Measurements from ENCODE around the gene FMN1.

FMN1 gene

DNA sequence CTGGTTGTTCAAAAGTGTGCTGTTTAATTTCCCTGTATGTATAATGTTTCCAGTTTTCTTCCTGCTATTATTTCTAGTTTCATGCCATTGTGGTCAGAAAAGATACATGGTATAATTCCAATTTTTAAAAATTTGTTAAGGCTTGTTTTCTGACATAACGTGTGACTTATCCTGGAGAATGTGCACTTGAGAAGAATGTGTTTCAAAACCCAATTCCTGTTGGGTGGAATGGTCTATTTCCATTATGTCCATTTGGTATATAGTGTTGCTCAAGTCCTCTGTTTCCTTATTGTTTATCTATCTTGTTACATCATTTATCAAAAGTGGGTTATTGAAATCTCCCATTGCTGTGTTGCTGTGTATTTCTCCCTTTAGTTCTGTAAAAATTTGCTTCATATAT, 261.3 kb downstream of the FMN1 start:
- no peak for DNase-seq (ENCODE audit: low read depth, low spot score)

DNA sequence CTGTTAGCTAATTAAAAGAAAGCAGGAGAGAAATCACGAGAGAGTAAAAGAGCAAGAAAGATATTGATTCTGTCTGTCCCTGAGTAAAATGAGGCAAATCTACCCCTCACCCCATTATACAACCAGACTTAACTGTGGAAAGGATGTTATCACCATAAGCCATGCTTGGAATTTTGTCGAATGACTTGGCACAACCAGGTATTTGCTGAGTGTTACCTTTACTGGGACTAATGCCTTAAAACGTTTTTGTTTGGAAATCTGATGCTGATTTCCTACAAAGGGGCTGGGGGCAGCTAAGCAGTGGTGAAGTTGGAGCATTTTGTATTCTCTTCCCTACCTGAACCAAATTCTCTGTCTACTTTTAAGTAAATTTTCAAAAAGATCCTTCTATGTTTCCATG, 265.6 kb downstream of the FMN1 start:
- DNase-seq (ENCODE audit: low read depth, low spot score), result no peak

DNA sequence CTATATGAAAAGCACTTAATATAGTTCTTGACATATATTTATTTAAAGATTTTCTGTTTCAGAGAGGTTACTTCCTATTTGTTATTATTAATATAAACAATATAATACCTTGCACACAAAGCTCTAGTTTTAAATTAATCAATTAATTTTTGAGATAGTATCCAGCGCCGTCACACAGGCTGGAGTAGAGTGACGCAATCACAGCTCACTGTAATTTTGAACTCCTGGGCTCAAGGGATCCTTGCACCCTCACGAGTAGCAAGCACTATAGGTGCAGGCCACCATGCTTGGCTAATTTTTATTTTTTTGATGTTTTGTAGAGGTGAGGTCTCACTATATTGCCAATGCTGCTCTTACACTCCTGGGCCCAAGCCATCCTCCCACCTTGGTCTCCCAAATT, 267.4 kb downstream of the FMN1 start:
- no peak for DNase-seq (ENCODE audit: low read depth, low spot score)

DNA sequence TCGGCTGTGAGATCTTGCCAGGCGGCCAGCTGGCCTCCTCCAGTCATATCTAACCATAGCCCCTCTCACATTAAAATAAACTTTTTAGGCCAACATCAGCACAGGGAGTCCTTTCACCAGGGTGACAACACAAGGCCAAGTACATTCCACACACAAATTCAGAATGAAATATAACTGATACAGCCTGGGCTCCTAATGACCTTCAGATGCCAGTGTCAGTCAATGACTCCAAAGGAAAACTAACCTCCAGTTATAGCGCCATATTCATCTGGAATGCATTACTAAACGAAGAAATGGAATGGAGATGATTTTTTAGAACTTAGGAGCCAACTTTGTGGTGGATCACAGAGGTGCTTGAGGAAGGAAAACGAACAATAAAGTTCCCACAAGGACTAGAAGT, 271.3 kb downstream of the FMN1 start:
- DNase-seq (ENCODE audit: low read depth, low spot score), result no peak

DNA sequence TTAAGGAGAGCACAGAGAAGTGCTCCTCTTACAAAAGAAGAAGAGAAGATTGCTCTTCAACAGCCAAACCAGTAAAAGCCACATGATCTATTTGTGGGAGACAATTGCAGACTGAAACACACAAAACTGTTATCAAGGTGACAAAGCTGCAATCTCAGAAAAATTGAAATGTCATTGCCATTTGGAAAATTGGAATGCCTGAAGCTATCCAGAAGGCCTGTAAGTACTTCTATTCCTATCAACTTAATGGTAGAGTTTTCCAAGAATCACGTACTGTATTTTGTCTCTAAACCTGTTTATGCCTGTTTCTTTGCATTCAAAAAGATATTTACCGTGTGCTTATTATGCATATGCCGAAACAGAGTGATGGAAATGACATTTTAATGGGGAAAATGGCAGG, 272.0 kb downstream of the FMN1 start:
- no peak for DNase-seq (ENCODE audit: low read depth, low spot score)

DNA sequence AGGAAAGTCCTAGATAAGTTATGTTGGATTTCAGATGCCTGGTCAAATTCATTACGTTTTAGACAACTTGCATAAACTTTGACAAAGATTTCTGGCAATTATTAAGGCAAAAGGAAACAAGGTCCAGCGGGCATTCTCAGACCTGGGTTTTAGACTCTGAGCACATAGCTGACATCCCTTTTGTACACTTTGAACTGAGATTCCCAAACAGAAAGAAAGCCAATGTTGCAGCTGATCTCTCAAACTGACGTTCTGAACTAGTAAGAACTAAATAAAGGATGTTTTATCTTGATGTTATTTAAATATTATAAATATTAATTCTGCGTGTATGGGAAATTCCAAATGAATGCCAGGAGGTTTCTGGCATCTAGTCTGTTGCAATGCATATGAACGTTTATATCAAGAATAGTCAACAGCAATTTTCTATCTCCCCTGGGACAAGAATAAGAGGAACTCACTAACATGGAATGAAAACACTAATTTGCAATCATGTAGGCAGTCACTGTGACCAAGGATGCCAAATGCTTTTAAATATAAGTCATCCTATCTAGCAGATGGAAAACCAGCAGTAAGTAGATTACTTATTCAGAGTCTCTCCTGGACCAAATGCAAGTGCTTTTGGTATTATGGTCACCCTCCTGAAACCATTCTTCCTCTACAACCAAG, 274.6 kb downstream of the FMN1 start:
- no peak for DNase-seq (ENCODE audit: low read depth, low spot score)

DNA sequence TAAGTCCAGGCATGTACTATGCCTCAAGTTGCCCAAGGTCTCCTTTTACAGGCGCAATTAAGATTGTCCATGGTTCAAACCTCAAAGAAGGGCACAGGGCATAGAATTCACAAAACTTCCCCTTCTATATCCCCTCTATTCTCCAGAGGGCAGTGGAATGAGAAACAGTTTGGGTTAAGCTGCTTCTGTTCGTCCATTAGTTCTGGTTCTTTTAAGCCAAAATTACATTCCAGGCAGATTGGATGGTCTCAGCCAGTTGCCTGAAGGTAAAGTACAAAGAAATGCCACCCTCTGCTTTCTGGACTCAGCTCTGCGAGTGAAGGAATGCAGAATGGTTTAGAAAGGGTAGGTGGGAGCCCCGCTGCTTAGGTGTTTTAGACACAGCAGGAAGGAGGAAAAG, 276.0 kb downstream of the FMN1 start:
- no peak for DNase-seq (ENCODE audit: low read depth, low spot score)

DNA sequence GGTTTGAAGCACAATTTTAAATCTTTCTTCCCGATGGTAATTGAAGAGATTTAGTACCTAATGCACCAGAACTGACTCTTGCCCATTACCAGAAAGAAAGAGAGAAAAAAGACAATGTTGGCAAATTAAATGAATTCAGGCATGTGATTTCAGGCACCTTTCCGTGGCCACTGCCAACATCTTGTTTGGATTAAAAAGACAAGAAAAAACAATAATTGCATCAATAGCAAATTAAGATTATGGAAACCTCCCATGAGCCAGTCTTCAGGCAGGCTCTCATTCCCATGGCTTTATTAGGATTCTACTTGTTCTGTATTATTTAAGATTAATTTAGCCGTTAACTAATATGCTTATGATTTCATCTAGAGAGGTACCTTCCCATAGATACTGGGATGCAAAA, 283.7 kb downstream of the FMN1 start:
- no peak for DNase-seq (ENCODE audit: low read depth, low spot score)

DNA sequence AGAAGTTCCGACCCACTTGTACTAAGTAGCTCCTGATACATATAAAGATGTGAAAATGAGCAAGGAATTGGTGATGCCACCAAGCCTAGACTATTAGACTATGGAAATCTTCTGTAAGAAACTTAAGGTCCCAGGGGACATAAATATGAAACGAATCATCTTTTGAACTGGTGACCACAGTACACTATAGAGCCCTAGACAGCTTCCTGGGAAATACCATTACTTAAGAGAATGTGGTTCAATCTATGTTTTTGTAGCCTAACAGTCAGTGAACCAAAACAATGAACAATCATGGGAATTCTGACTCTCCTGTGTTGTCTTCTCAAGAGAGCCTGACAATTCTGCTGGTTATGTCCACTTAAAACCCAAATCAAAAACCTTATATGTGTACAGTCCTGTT, 285.1 kb downstream of the FMN1 start:
- no peak for DNase-seq (ENCODE audit: low read depth, low spot score)

DNA sequence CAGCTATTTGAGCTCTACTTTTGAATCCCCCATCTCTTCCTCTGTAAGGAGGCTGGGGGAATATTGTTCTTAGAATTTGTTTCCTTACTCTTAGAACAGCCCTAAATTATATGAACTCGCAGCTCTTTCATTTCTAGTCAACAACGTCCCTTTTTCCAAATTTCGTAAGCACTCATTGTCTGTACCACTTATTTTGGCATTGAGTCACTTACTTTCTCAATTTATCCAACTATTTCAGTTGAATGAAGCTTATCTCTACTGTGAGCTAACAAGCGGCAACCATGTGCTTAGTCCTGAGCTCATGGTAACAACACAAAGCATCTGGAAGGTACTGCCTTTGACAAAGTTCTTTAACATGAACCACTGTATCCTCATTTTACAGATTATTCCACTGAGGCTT, 285.6 kb downstream of the FMN1 start:
- DNase-seq (ENCODE audit: low read depth, low spot score), result no peak

DNA sequence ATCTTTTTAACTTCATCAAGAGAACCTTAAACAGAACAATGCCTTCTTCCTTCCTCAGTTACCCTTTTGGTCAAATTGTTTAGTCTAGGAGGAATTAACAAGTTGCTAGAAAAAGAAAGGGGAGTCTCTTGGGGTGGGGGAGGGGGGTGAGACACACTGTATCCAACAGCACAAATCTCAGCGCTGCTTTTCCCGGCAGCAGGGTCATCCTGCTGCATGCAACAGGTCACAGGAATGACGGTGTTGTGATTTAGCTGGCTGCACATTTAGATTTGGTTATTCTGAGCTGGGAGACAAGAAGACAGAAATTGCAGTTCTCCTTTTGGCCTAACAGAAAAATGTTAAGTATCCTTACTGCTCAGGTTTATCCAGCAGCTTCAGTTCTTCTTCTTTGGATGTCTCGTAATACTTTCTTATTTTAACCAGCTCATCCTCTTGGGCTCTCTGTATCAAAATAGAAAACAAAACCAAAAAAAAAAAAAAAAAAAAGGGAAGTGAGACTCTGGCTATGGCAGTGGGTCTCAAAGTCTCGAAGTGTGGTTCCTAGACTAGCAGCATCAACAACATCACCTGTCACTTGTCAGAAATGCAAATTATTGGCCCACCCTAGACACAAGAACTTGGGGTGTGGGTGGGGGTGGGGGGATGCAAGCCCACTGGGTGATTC, 286.2 kb downstream of the FMN1 start:
- no peak for DNase-seq (ENCODE audit: low read depth, low spot score)

DNA sequence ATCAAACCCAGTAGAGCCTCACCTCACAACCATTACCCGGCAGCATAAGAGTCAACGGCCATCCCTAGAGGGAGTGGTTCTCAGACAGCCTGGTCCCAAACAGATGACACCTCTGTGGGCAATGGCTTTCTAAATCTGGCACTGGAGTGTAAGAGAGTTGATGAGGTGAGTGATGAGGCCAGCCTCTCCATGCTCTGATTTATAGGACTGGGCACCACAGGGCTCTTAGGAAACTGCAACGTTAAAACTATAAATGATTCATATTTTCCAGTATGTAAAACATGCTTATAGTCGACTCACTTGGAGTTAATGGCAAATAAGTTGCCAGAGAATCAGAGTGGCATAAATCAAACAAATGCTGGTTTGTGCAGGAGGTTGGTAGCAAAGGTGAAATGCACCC, 289.0 kb downstream of the FMN1 start:
- no peak for DNase-seq (ENCODE audit: low read depth, low spot score)

DNA sequence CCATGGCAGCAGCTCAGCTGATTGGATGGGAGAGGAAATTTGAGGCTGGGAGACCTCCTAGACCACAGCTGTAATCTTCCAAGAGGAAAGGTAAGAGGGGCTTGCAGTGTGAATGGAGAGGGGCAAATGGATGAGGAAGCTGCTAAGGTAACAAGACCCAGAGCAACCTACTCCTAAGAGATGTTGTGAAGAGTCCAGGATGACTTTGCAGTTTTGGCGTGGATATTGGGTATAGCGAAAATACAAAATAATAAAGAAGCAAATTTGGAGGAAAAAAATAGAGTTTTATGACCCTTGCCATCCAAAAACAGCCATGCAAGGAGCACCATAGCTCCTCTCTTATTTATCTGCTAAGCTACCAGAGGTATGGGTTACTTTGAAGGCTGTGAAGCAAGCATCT, 290.1 kb downstream of the FMN1 start:
- DNase-seq (ENCODE audit: low read depth, low spot score), result no peak

DNA sequence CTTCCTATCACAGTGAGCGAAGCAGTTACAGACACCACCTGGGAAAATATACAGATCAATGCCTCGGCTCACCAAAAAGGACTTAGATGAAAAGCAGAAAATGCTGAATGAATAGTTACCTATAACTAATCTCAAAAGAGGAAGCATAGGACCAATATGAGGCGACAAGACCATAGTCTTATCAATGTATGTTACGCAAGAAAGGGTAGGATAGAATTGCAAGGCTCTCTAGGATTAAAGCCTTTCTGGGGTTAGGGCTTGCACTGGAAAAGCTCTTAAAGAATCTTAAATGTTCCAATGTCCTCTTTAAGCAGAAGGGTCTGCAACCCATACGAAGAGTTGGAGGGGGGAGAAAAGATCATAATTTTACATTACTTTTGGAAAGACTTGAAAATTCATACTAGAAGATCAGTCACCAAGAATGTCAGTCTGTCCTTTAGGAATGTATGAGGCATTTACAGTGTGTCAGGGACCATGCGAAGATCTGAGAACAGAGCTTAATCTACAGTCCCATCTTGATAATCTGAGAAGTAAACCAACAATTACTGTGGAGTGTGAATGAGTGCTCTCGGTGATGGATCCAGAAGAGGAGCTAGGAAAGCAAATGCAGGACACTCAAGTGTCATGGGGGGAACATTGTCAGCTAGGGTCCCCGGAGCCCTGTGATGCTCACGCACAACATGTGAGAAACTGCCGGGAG, 290.8 kb downstream of the FMN1 start:
- no peak for DNase-seq (ENCODE audit: low read depth, low spot score)

DNA sequence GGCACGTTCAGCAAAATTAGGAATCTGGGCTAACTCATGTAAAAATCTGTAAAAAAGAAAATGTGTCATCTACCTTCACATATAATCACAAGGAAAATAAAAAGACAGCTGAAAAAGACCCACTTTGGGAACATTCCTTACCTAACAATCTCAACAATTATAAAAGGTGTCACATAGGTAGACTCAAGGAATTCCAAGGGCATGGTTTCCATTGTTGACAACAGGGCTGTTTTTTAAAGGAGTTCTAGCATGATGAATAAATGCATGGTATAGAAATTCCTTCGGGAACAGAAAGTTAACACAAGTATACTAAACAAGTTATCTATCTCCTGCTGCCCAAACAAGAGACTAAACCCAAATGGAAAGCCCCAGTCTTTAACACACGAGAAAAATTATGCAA, 292.5 kb downstream of the FMN1 start:
- no peak for DNase-seq (ENCODE audit: low read depth, low spot score)

DNA sequence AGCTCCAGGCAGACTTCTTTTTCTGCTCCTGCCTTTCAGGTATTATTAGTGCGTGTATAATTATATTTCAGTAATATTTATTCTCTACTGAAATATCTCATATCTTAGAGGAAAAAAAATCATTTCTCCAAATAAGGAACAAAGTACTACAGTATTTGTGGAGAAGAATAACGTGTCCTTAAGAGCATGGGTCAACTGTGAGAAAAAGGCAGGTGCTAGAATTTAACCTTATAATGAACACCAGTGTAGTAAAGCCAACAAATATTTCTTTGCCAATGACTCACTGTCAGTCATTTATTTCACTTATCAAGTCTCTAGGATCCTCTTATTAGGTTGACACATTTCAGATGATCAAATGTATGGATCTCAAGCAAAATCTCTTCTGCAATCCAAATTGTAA, 293.3 kb downstream of the FMN1 start:
- DNase-seq (ENCODE audit: low read depth, low spot score), result no peak

DNA sequence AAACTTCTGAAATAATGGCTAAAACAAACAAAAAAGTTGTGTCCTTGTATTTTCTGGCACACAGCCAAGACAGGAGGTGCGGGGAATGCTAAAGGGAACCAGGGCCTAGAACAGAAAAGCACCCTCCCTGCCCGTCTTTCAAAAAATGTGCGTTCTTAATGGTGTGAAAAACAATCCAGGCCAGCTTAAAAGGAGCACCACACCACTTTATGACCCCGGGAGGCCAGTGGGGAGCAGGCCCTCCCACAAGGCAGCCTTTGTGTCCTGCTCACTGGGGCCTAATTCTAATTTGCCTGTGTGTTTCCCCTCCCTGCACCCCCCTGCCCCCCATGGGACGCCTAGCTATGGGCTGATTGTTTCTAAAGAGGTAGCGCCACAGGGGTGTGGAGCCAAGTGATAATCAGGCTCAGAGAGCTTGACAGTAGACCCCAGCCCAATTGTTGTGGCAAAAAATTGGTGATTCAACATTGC, 295.4 kb downstream of the FMN1 start:
- no peak for DNase-seq (ENCODE audit: low read depth, low spot score)

DNA sequence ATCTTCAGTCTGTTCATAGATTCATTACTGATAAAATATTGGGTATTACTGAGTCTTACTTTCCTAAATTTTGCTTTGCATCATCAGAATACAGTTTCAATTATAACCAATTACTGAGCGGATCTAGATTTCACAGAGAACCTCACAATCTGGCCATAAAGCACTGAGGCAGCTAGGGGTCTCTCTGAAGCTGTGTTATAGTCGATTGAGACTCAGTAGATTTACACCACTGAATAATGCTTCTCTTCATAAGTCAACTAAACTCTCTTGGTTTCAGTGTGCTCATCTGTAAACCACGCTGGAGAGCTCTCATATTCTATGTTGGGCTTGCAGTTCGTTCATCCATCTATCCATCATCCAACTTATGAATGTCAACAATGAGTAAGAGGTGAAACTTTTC, 296.1 kb downstream of the FMN1 start:
- DNase-seq (ENCODE audit: low read depth, low spot score), result no peak

DNA sequence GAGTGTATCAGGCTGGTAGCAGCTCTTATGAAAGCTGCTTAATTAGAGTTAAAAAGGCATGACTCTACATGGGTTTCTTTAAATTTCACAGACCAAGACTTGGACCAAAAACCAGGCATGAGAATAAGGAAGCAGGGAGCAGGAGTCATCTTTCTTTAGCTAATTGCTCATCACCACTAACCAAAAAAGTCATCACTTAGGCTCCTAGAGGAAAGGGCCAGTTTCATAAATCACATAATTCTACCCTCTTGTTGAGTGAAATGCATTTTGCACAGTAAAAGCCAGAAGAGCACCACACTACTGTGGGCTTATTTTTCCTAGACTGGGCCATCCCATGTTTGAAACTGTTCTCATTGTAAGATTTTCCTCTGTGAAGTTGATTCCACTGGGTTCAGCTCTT, 301.1 kb downstream of the FMN1 start:
- DNase-seq (ENCODE audit: low read depth, low spot score), result no peak

DNA sequence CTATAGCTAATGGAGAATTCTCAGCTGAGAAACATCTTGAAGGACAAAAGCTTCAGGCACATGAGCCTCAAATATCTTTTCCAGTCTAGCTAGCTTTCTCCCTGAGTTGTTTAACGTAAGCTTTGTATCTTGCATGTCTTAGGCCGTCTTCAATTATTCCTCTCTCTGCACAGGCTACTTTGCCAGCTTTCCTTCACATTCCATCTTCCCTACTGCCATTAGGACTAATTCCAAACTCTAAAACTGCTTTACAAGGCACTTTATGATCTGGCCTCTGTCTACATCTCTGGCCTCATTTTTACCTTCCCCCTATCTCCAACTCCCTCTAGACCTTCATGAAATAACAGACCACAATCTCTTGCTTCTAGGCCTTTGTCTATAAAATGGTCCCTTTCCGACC, 305.3 kb downstream of the FMN1 start:
- no peak for DNase-seq (ENCODE audit: low read depth, low spot score)

DNA sequence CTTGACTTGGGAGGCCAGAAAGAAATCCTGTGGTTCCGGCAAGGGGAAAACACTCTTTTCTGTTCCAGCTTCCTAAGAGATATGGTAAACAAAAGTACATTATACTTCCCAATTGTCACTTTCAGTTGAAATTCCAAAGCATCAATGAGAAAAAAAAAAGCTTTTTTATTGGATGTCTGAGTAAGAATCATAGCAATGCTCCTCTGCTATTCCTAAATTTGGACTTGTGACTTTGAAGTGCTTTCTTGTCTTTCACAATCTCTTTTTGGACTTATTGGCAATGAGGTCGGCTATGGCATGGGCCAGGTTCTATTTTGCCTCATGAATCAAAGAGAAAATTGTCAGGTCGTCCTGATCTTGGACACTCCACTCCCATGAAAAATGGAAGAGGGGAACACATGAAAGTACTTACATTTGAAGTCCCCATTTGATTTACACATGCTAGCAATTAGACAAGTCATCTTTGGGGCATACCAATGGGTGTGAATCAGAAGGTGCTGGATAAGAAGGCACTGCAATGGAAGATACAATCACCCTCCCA, 306.2 kb downstream of the FMN1 start:
- DNase-seq (ENCODE audit: low read depth, low spot score), result no peak

DNA sequence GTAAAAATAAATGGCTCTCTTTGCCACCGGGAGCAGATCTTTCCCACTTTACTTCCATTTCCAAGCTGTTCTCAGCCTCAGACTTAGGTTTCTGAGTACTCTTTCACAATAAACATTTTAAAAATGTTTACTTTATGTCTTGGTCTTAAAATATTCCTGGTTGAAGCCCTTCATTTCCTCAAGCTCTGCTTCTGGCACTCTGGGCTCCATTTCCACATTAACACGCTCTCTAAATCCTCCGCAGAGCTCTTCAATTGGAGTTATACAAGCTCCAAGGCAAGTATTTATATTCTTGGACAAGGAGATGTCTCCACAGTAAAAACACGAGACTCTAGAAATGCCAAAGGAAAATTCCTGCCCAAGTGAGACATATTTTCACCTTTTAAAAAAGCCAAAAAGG, 307.4 kb downstream of the FMN1 start:
- no peak for DNase-seq (ENCODE audit: low read depth, low spot score)

DNA sequence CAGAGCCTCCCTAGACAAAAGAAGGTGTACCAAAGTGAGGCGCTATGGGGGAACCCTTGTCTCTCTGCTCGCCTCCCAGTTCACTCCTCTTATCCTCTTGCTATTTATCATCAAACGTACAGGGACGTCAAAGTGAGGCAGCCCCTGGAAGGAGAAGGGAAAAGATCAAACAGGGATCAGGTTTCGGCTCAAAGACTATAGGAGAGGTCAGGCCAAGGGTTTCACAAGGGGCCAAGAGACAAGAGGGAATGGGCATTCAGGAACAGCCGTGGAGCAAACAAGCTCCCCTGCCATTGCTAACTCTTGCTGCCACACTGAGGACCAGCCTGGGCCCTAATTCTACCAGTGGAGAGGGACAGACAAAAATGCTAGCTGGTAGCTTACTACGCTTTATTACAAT, 308.1 kb downstream of the FMN1 start:
- no peak for DNase-seq (ENCODE audit: low read depth, low spot score)

Measured in activated naive CD8-positive, alpha-beta T cell treated with anti-CD3 and anti-CD28 coated beads, Interleukin-2, amount 50 U/mL, for 16 hours (primary cell).